Osteoblast (primary cell): Measurements from ENCODE around the gene UBE2E2. TPM values are rescaled to one million over a fixed set of nuclear protein-coding genes. Genes with fewer than 3 reads are reported as not detected.

ENCODE experiments used
- DNase-seq: peaks from one replicate; pipeline ENCODE4 v3.0.0; 2011; ENCODE audit warnings: low spot score, mixed read lengths; ENCODE audit not compliant: insufficient read length; ENCODE audit errors: missing footprints
- H2AFZ ChIP-seq: 2 replicates; pipeline ENCODE4 v1.6.0; 2011; ENCODE audit warnings: mild to moderate bottlenecking, low read length
- H3K27ac ChIP-seq: 2 replicates; pipeline ENCODE4 v1.5.1; 2011; ENCODE audit warnings: mild to moderate bottlenecking, low read depth, low read length, moderate library complexity
- H3K27me3 ChIP-seq: 2 replicates; pipeline ENCODE4 v1.6.0; 2012; ENCODE audit warnings: mild to moderate bottlenecking, control low read depth, inconsistent platforms, low read length, moderate library complexity; ENCODE audit not compliant: insufficient read depth
- H3K36me3 ChIP-seq: 2 replicates; pipeline ENCODE4 v1.5.1; 2011; ENCODE audit warnings: mild to moderate bottlenecking, low read length, control low read depth, moderate library complexity; ENCODE audit not compliant: insufficient read depth
- H3K4me1 ChIP-seq: 2 replicates; pipeline ENCODE4 v1.5.1; 2011; ENCODE audit warnings: mild to moderate bottlenecking, low read length, control low read depth, moderate library complexity; ENCODE audit not compliant: insufficient read depth
- H3K4me2 ChIP-seq: 2 replicates; pipeline ENCODE4 v1.6.0; 2011; ENCODE audit warnings: mild to moderate bottlenecking, low read length; ENCODE audit not compliant: insufficient read depth
- H3K4me3 ChIP-seq: fragments of 200-600 bp; sonication (generic); 3 replicates; pipeline ENCODE4 v1.5.1; 2012; ENCODE audit warnings: mild to moderate bottlenecking, low read length, inconsistent platforms; ENCODE audit not compliant: insufficient read depth
- H3K79me2 ChIP-seq: 2 replicates; pipeline ENCODE4 v1.6.0; 2012; ENCODE audit warnings: mild to moderate bottlenecking, low read length, control low read depth, inconsistent platforms; ENCODE audit not compliant: insufficient read depth
- H3K9me3 ChIP-seq: 2 replicates; pipeline ENCODE4 v1.5.1; 2011; ENCODE audit warnings: low read depth, low read length, control low read depth
- H4K20me1 ChIP-seq: 2 replicates; pipeline ENCODE4 v1.6.0; 2012; ENCODE audit warnings: mild to moderate bottlenecking, low read length, control low read depth; ENCODE audit not compliant: insufficient read depth
- CTCF ChIP-seq: IDR thresholded peaks from 2 replicates; pipeline ENCODE4 v1.5.1; 2011; ENCODE audit warnings: mild to moderate bottlenecking, low read depth, low read length, moderate library complexity; ENCODE audit errors: extremely low read depth
- total RNA-seq: library from RNA; depleted of rRNA; stranded (reverse); fragments of >200 nt; gene quantifications from 2 replicates; pipeline ENCODE4 v1.2.3, GENCODE V29; 2012

The UBE2E2 gene
- total RNA-seq, 1 donor = 49.6 TPM

DNA sequence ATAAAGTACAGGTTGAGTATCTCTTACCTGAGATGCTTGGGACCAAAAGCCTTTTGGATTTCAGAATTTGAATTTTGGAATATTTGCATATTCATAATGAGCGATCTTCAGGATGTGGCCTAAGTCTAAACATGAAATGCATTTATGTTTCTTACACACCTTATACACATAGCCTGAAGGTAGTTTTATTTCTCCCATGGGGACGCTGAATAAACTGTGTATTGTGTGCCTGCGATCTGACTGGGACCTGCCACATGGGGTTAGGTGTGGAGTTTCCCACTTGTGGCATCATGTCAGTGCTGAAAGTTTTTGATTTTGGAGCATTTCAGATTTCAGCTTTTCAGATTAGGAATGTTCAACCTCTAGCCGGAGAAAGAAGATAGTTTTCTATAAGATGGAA, 35.5 kb downstream of the UBE2E2 start:
- Histone ChIP-seq H3K4me3 (no peak overlapping the region), H3K4me2 (no peak overlapping the region), H3K36me3 (no peaks in the 10 kb centered on the region), H3K4me1 (peaks cover 4% of the 10 kb centered on the region), H4K20me1 (peaks cover 31% of the 10 kb centered on the region), H3K27me3 (no peaks in the 10 kb centered on the region), H3K79me2 (peaks cover 63% of the 10 kb centered on the region), H2AFZ (no peak overlapping the region), H3K9me3 (no peaks in the 10 kb centered on the region), H3K27ac (no peak overlapping the region)
- no peak for TF ChIP-seq CTCF
- DNase-seq = no peak

DNA sequence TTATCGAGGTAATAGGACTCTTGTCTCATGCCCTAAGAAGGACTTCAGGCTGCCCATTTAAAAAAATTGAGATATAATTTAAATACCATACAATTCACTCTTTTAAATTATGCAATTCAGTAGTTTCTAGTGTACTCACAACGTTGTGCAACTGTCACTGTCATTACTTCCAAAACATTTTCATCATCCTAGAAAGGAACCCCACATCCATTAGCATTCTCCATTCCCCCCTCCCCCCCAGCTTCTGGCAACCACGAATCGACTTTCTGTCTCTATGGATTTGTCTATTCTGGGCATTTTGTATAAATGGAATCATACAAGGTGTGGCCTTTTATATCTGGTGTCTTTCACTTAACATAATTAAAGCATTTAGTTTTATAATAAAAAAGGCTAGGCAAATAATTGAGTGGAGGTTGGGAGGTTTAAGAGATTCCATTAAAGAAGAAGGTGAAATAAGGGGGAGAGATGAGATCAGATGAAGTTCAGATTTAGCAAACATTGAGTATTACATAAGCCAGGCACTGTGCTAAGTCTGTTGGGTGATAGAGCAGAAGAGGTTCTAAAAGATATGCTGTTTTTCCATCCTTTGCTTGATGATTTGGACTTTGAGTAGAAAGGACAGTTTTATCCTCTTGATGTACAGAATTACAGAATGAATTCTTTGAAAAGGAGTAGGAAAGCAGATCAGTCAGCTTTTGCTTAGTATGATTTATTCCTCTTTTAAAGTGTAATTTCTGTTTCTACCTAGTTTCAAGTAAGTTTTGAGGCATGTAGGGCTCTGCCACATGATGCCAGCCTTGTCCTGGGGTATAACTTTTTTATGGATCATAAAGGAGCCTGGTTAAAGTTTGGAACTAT, 36.3 kb downstream of the UBE2E2 start:
- no peak for DNase-seq
- Histone ChIP-seq H3K4me3 (no peak overlapping the region), H4K20me1 (peaks cover 28% of the 10 kb centered on the region)

DNA sequence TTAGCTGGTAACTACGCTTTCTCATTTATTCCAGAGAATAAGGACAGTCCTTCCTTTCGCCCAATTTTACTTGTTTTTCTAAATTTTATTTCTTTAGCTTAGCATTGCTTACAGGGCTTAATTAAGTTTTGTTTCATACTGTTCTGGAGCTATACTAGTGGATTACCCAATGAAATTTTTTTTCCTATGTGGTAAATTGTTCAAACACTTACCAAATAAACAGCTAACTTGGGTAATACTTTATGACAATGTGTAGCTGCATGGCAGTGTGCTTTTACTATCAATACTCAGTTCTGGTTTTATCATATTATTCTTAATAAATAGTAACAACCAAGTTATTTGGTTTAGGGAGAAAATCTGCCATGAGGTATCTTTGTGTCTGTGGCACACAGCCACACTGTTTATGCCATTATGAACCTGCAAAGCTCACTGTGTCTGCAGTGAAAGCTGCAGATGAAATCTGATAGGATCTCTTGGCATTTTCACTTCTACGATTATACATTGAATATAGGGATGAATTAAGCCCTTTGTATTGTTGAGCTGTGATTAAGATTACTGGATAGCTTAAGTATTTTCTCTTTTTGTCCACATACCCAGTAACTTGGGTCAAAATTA, 37.2 kb downstream of the UBE2E2 start:
- no peak overlapping the region for H3K4me3 ChIP-seq
- TF ChIP-seq CTCF = no peak
- DNase-seq = no peak
- H4K20me1 ChIP-seq = peaks cover 25% of the 10 kb centered on the region
- H3K4me1 ChIP-seq = peaks cover 4% of the 10 kb centered on the region
- no peak overlapping the region for H3K27ac ChIP-seq
- H2AFZ ChIP-seq = no peak overlapping the region
- H3K27me3 ChIP-seq = no peaks in the 10 kb centered on the region
- no peaks in the 10 kb centered on the region for H3K36me3 ChIP-seq
- no peak overlapping the region for H3K4me2 ChIP-seq
- peaks cover 54% of the 10 kb centered on the region for H3K79me2 ChIP-seq
- no peaks in the 10 kb centered on the region for H3K9me3 ChIP-seq

More for the DNA sequence above, 36.3 kb downstream of the UBE2E2 start:
- Histone ChIP-seq H3K36me3 (no peaks in the 10 kb centered on the region), H3K9me3 (no peaks in the 10 kb centered on the region), H2AFZ (no peak overlapping the region), H3K27ac (no peak overlapping the region), H3K79me2 (peaks cover 62% of the 10 kb centered on the region), H3K4me2 (no peak overlapping the region), H3K27me3 (no peaks in the 10 kb centered on the region), H3K4me1 (peaks cover 4% of the 10 kb centered on the region)
- TF ChIP-seq CTCF = no peak

DNA sequence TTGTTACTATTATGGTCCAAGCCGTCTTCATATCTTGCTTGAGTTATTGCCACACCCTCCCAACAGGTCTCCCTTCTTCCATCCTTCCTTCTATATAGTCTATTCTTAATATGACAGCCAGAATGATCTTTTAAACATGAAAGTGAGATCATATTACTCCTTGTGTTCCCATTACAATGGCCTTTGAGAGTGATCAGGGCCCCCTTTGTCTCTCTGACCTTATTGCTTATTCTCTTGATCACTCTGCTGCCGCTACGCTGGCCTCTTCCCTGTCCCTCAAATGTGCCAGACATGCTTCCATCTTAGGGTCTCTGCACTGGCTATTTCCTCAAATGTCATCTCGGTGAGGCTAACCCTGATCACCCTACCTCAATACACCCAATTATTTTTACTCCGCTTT, 38.1 kb downstream of the UBE2E2 start:
- no peak overlapping the region for H3K4me2 ChIP-seq
- DNase-seq = no peak
- no peak for TF ChIP-seq CTCF
- H2AFZ ChIP-seq = no peak overlapping the region
- no peak overlapping the region for H3K27ac ChIP-seq
- H3K27me3 ChIP-seq = no peaks in the 10 kb centered on the region
- H3K4me3 ChIP-seq = no peak overlapping the region
- H3K4me1 ChIP-seq = peaks cover 4% of the 10 kb centered on the region
- H3K9me3 ChIP-seq = no peaks in the 10 kb centered on the region
- H4K20me1 ChIP-seq = peaks cover 25% of the 10 kb centered on the region
- H3K36me3 ChIP-seq = no peaks in the 10 kb centered on the region
- peaks cover 47% of the 10 kb centered on the region for H3K79me2 ChIP-seq
